ENCODE results near the gene GYPB.
"Not testable (repeated sequence)": the region's sequence is repeated elsewhere in the genome, so short reads cannot be mapped to it uniquely, and the experiment has no call there.

Gene GYPB

DNA sequence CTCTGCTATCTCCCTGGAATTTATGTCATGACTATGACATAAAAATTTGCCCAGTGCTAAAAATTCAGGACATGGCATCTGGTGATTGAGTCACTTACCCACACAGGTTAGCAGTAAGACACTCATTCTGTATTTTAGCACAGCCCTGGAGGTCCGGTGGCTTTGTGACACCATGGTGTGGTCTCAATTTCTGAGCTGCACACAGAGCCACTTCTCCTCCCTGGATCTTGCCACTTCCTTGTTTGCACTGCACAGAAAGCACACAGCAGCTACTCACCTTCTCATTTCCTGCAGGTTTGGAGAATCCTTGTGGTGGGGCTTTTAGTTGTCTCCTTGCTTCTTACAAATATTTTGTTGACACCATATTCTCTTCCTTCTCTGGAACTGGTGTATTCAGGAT is 69.0 kb downstream of the GYPB start:
- H4K5ac ChIP-seq (ENCODE audit: low read length); H2AK5ac ChIP-seq (ENCODE audit: low read length); H3K56ac ChIP-seq (ENCODE audit: low read length); H3K27ac ChIP-seq (ENCODE audit: low read depth, low read length); H3K4me3 ChIP-seq (ENCODE audit: low read length); H3K18ac ChIP-seq (ENCODE audit: low read length); H2BK120ac ChIP-seq (ENCODE audit: low read depth, low read length); H2BK5ac ChIP-seq (ENCODE audit: low read length); H3K4ac ChIP-seq (ENCODE audit: low read depth, low read length); H2BK15ac ChIP-seq (replicated peaks; ENCODE audit: low read depth); DNase-seq; H3K79me2 ChIP-seq (ENCODE audit: control insufficient read depth, insufficient read depth, low read length); H3K79me1 ChIP-seq (ENCODE audit: low read length); H3K23ac ChIP-seq (ENCODE audit: low read length); H3K27me3 ChIP-seq (ENCODE audit: insufficient read depth, low read length, poor library complexity); H4K8ac ChIP-seq (ENCODE audit: low read depth, low read length); H3K4me1 ChIP-seq (ENCODE audit: control insufficient read depth, low read depth, low read length); H3K9ac ChIP-seq (ENCODE audit: low read length); H3K4me2 ChIP-seq (ENCODE audit: low read length); H3K36me3 ChIP-seq (ENCODE audit: control insufficient read depth, insufficient read depth, low read length): not testable (repeated sequence)
- no CpG with 5 or more reads among the region's 1 CpG for WGBS (ENCODE audit: extremely low coverage, insufficient coverage, low lambda C conversion rate)

DNA sequence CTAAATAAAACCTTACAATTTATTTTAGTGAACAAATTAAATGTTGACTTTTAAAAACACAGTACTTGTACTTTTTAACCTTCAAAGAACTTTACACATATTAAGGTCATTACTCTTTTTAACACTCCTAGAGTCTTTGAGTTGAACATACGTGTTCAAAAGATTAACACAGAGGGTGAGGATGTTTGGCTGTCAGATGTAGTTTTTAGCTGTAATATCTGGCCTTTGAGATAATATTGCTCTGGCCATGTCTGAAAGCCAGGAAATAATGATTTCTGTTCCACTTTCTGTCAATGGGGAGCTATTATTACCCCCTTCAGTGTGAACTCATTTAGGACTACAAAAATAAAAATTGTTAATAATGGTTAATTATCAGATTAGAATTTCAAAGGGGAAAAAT is 71.7 kb downstream of the GYPB start:
- H3K18ac ChIP-seq (ENCODE audit: low read length); H3K4me1 ChIP-seq (ENCODE audit: control insufficient read depth, low read depth, low read length); DNase-seq; H2BK5ac ChIP-seq (ENCODE audit: low read length); H3K36me3 ChIP-seq (ENCODE audit: control insufficient read depth, insufficient read depth, low read length); H3K27ac ChIP-seq (ENCODE audit: low read depth, low read length); H3K4me3 ChIP-seq (ENCODE audit: low read length); H3K23ac ChIP-seq (ENCODE audit: low read length); H2BK15ac ChIP-seq (replicated peaks; ENCODE audit: low read depth); H3K27me3 ChIP-seq (ENCODE audit: insufficient read depth, low read length, poor library complexity); H4K8ac ChIP-seq (ENCODE audit: low read depth, low read length); H3K79me2 ChIP-seq (ENCODE audit: control insufficient read depth, insufficient read depth, low read length); H4K5ac ChIP-seq (ENCODE audit: low read length); H3K4me2 ChIP-seq (ENCODE audit: low read length); H3K56ac ChIP-seq (ENCODE audit: low read length); H3K9ac ChIP-seq (ENCODE audit: low read length); H2BK120ac ChIP-seq (ENCODE audit: low read depth, low read length); H2AK5ac ChIP-seq (ENCODE audit: low read length); H3K79me1 ChIP-seq (ENCODE audit: low read length); H3K4ac ChIP-seq (ENCODE audit: low read depth, low read length): not testable (repeated sequence)
- WGBS (ENCODE audit: extremely low coverage, insufficient coverage, low lambda C conversion rate), result no CpG with 5 or more reads among the region's 1 CpG
